Fibroblast of gingiva (primary cell): Measurements from ENCODE around the gene DFFB.

Source experiments
- DNase-seq: peaks from one replicate; pipeline ENCODE4 v3.0.0-alpha.2; 2011; ENCODE audit warnings: low read depth

The DFFB gene

DNA sequence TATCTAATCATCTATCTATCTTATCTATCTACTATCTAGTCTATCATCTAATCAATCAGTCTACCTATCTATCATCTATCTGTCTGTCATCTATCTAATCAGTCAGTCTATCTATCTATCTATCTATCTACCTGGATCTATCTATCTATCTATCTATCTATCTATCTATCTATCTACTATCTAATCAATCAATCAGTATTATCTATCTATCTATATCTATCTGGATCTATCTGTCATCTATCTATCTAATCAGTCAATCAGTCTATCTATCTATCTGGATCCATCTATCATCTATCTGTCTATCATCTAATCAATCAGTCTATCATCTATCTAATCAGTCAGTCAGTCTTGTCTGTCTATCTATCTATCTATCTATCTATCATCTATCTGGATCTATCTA is 69.7 kb downstream of the DFFB start:
- no peak for DNase-seq

DNA sequence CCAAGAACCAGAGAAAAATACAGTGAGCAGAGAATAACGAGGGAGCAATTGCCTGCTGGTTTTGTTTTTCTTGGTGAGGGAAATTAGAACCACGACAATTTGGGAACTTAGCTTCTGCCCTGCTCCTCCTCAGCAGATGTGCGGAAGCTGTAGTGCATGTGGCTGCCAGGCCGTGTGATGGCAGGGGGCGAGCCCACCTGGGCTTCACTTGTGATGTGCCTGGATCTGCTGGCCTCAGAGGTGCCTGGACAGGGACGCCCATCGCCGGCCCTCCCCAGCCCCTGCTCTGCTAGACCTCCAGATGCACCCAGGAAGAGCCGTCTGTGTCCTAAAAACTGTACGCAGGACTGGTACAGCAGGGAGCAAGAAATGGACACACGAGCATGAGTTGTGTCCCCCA is 71.3 kb downstream of the DFFB start:
- no peak for DNase-seq

DNA sequence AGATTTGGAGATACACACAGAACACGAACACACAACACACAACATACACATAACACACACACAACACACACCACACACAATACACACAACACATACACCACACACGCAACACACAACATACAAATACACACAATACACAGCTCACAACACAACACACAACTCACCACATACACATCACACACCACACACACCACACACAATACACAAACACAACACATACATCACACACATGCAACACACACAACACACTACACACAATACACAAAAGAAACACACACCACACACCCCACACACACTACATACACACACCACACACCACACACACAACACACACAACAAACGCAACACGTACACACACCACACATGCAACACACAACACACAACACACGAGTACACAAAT is 71.8 kb downstream of the DFFB start:
- DNase-seq, result no peak

DNA sequence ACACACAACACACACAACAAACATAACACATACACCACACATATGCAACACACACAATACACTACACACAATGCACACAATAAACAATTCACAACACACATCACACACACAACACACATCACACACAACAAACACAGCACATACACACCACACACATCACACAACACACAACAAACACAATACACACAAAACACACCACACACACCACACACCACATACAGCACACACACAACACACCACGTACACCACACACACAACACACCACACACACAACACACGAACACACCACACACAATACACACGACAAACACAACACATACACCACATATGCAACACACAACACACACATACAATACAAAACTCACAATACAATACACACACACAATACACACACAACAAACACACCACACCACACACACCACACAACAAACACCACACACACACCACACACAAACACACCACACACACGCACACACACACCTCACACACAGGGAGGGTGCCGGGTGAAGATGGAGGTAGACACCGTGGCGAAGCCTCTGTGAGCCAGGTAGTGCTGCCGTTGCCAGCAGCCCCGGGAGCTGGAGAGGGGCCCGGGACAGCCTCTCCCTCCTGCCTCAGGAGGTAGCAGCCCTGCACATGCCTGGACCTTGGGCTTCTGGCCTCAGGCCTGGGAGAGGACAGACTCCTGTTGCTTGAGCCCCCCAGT is 73.2 kb downstream of the DFFB start:
- no peak for DNase-seq

DNA sequence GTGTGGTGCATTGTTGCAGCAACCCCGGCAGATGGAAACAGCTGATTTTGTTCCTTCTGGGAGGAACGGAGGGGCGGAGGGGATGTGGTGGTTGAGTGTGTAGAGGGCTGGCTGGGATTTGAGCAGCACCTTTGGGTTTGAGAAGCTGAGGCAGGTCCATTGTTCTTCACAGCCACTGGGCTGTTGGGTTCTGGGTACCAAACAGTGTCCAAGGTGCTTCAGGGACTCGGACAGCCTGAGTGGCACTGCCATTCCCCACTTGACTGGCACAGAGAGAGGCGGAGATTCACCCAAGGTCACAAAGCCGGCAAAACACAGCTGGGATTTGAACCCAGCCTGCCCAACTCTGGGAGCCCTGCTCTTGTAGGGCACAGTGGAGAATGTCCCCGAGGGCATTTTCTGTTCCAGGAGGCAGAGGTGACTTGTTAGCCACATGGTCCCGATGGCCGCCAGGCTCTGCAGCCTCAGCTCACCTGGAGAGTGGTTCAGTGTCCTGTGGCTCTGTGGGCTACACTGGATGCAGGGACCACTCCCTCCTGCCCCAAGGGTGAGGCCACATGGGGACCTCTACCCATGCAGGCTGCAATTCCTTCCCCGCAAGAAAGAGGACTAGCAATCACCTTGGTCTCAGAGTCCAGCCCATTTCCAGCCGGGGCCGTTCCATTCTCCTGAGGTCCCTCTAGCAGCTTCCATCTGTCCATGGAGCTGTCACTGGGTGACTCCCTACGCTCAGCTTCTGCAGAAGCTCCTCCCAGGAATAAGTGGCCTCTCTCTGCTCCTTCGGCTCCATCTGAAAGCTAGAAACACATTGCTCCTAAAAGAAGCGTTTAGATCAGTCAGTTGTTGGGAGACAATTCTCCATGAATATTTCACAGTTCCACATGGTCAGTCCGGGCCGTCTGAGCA is 74.0 kb downstream of the DFFB start:
- no peak for DNase-seq

DNA sequence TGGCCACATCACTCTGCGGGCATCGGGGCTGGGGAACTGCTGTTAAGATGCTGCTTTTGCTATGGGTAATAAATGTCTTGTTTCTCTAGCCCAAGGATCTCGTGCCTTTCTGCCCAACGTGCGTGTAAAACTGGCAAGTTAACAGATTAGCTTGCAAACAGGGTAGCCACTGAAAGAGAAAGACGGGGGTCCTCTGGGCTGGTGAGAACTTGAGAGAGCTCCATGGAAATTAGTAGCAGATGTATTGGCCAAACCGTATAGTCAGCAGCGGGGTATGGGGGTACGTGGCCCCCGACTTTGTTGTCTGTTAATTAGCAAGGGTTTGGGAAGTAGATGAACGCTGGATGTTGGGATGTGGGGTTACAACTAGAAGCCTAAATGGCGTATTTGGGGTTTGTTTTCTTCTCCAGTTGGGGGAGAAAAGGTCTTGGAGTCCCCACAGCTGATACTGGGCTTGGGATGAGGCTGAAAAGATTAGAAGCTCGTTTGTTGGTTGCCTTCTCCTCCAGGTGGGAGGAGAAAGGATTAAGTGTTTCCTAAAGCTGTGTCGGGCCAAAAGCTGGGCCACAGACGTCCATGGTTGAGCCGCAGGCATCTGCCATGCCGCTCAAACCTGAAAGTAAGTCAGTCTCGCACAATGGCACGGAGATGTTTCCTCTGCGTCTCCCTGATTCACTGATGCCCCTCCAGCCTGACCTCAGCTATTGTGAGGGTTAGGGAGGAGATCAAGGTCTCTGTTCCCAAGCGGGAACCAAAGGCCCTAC is 75.1 kb downstream of the DFFB start:
- DNase-seq, result no peak
